22Rv1 (cell line): ENCODE measurements around the gene BTBD9.

Experiments used
- H3K27ac ChIP-seq: fragments of 450-650 bp; 2 replicates; pipeline ENCODE4 v1.5.1; 2017
- ZFX ChIP-seq: fragments of 450-650 bp; IDR thresholded peaks from 2 replicates; pipeline ENCODE4 v1.6.1; 2017; ENCODE audit warnings: antibody characterized with exemption, borderline replicate concordance
- TF ChIP-seq, protein P1 (sequence below): fragments of 450-650 bp; IDR thresholded peaks from 2 replicates; pipeline ENCODE4 v1.5.1; 2017; ENCODE audit warnings: mild to moderate bottlenecking

Gene BTBD9

GRCh38 chr6:38518511-38519304 lies 121.0 kb downstream of the BTBD9 start:
- no peak overlapping the region for H3K27ac ChIP-seq
- no peak for TF ChIP-seq ZFX
- TF ChIP-seq, protein P1, sequence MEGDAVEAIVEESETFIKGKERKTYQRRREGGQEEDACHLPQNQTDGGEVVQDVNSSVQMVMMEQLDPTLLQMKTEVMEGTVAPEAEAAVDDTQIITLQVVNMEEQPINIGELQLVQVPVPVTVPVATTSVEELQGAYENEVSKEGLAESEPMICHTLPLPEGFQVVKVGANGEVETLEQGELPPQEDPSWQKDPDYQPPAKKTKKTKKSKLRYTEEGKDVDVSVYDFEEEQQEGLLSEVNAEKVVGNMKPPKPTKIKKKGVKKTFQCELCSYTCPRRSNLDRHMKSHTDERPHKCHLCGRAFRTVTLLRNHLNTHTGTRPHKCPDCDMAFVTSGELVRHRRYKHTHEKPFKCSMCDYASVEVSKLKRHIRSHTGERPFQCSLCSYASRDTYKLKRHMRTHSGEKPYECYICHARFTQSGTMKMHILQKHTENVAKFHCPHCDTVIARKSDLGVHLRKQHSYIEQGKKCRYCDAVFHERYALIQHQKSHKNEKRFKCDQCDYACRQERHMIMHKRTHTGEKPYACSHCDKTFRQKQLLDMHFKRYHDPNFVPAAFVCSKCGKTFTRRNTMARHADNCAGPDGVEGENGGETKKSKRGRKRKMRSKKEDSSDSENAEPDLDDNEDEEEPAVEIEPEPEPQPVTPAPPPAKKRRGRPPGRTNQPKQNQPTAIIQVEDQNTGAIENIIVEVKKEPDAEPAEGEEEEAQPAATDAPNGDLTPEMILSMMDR: no peak

DNA sequence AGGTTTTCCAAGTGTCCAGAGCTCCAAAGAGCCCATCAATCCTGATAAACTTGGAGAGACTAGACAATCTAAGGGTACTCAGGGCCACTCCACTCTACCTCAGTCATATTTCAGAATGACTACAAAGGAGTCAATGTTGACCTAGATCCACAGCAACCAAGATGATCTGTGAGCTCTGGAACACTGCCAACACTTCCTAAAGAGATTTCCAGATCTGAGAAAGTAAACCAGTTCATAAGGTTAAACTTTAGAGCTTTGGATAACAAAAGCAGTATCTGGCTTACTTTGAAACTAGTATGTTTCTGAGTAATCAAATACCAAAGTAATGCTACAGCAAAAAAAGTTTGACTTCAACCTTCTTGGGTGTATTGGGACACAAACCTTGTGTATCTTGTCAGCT lies 122.7 kb downstream of the BTBD9 start:
- H3K27ac ChIP-seq: no peak overlapping the region
- TF ChIP-seq, protein P1: no peak
- TF ChIP-seq ZFX: no peak

DNA sequence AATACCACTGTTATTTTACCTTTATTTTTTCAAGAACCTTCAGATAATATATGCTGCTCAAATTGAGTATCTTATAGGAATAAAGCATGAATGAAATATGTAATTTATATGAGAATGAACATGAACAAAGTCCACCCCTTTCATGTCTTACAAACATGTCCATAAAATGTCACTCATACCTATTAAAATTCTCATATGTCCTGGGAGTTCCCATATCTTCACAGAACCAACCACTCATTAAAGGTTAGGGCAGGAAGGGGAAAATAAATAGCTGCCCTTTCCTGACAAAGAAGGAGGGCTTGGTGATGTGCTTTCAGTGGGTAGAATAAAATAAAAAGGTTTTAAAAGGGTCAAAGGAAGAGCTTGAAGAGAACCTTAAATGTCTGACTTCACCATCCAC lies 125.3 kb downstream of the BTBD9 start:
- TF ChIP-seq ZFX: no peak
- TF ChIP-seq, protein P1: no peak
- H3K27ac ChIP-seq: no peak overlapping the region

DNA sequence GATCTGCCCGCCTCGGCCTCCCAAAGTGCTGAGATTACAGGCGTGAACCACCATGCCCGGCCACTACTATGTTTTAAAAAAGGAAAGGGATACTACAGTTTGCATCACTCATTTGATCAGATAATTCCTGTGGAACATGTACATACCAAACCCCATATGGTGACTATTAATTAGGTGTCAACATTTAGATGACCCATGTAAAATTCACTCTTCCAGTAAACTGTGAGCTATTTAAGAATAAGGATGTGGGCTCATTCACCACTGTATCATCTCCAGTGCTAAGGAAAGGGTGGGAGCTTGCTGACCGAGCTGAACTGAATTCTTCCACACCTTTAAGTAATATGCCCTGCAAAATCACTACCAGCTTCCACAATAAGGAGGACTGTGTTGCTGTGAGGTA lies 127.5 kb downstream of the BTBD9 start:
- no peak for TF ChIP-seq ZFX
- TF ChIP-seq, protein P1: no peak
- no peak overlapping the region for H3K27ac ChIP-seq

DNA sequence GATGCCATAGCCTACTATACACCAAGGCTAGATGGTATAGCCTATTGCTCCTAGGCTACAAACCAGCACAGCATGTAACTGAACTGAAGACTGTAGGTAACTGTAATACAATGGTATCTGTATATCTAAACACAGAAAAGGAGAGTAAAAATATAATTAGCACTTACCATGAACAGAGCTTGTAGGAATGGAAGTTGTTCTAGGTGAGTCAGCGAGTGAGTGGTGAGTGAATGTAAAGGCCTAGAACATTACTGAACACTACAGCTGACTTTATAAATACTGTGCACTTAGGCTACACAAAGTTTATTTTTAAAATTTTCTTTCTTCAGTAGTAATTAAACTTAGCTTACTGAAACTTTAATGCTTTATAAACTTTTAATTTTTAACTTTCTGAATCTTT lies 129.5 kb downstream of the BTBD9 start:
- H3K27ac ChIP-seq: no peak overlapping the region
- TF ChIP-seq, protein P1: no peak
- TF ChIP-seq ZFX: no peak

GRCh38 chr6:38509713-38510112 lies 130.0 kb downstream of the BTBD9 start:
- no peak for TF ChIP-seq ZFX
- TF ChIP-seq, protein P1: no peak
- no peak overlapping the region for H3K27ac ChIP-seq

DNA sequence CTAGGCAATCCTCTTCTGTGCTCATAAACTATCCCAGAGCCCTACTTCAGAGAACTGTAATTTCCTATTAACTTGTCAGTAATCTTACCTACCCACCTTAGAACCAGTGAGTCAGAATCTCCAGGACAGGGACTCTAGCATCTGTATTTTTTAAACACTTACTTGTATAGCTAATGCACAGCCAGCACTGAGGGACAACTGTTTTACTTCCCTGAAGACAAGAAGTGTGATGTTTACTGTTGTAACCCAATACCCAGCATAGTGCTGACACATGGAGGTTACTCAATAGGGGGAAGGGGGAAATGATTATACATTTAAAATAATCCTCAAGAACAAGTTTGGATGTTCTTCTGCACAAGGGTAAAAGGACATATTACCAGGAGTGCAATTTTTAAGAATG lies 130.8 kb downstream of the BTBD9 start:
- no peak overlapping the region for H3K27ac ChIP-seq
- TF ChIP-seq, protein P1: no peak
- no peak for TF ChIP-seq ZFX
